ENCODE data around the gene KCNB1. TPM values are rescaled to one million over a fixed set of nuclear protein-coding genes. Genes with fewer than 3 reads are reported as not detected.

The KCNB1 gene
- total RNA-seq, 2 donors from 2014 or later, result not detected

- Mint-ChIP-seq H3K4me1 (peaks cover 7% of the 10 kb centered on the region), H3K36me3 (ENCODE audit: low read depth) (no peaks in the 10 kb centered on the region), H3K9me3 (peaks cover 5% of the 10 kb centered on the region), H3K27me3 (peaks cover 55% of the 10 kb centered on the region), H3K27ac (no peak overlapping the region), H3K4me3 (peak overlapping the region; percentile 75)
- ATAC-seq (replicated peaks), result peak; percentile 97
Measured at GRCh38 chr20:49484180-49485140, 2.0 kb upstream of the KCNB1 start.

- ATAC-seq (replicated peaks), result peak; percentile 18
- Mint-ChIP-seq H3K9me3 (no peaks in the 10 kb centered on the region), H3K4me3 (peak overlapping the region; percentile 75), H3K27me3 (peaks cover 55% of the 10 kb centered on the region), H3K27ac (no peak overlapping the region), H3K4me1 (peaks cover 7% of the 10 kb centered on the region), H3K36me3 (ENCODE audit: low read depth) (no peaks in the 10 kb centered on the region)
Measured at GRCh38 chr20:49483696-49484123, 1.2 kb upstream of the KCNB1 start.

- Mint-ChIP-seq H3K27ac (no peak overlapping the region), H3K27me3 (peaks cover 50% of the 10 kb centered on the region), H3K9me3 (no peaks in the 10 kb centered on the region), H3K36me3 (ENCODE audit: low read depth) (no peaks in the 10 kb centered on the region), H3K4me1 (peaks cover 7% of the 10 kb centered on the region), H3K4me3 (no peak overlapping the region)
- ATAC-seq (replicated peaks), result no peak
Measured at GRCh38 chr20:49483018-49483695, 689 bp upstream of the KCNB1 start.

- ATAC-seq (replicated peaks), result no peak
- peaks cover 43% of the 10 kb centered on the region for H3K27me3 Mint-ChIP-seq
- no peak overlapping the region for H3K27ac Mint-ChIP-seq
- no peak overlapping the region for H3K4me3 Mint-ChIP-seq
- peaks cover 7% of the 10 kb centered on the region for H3K4me1 Mint-ChIP-seq
- no peaks in the 10 kb centered on the region for H3K9me3 Mint-ChIP-seq
- H3K36me3 Mint-ChIP-seq (ENCODE audit: low read depth), result no peaks in the 10 kb centered on the region
Measured at GRCh38 chr20:49482173-49482572, 295 bp downstream of the KCNB1 start.

DNA sequence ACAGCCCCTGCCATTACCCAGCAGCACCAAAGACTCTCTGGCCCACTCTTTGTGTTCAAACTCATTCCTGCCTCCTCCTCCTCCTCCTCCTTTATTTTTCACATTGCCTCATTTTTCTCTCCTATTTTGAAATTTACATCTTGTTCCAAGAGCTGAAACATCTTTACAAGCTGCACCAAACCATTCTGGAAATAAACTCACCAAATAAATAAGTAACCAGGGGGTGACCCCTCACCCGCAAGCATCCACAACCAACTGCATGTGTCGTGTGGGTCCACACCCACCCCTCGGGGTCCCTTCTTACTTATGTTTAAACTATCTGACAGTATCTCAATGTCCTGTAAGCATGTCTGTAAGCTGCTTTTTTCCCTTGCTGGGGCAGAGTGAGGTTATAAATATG lies 1.4 kb downstream of the KCNB1 start:
- no peak overlapping the region for H3K4me3 Mint-ChIP-seq
- peaks cover 7% of the 10 kb centered on the region for H3K4me1 Mint-ChIP-seq
- no peak for ATAC-seq (replicated peaks)
- peaks cover 37% of the 10 kb centered on the region for H3K27me3 Mint-ChIP-seq
- H3K27ac Mint-ChIP-seq, result no peak overlapping the region
- H3K9me3 Mint-ChIP-seq, result no peaks in the 10 kb centered on the region
- no peaks in the 10 kb centered on the region for H3K36me3 Mint-ChIP-seq (ENCODE audit: low read depth)

- Mint-ChIP-seq H3K9me3 (no peaks in the 10 kb centered on the region), H3K4me3 (no peak overlapping the region), H3K4me1 (peaks cover 7% of the 10 kb centered on the region)
Measured at GRCh38 chr20:49480236-49480635, 2.2 kb downstream of the KCNB1 start.

GRCh38 chr20:49479785-49480184 lies 2.7 kb downstream of the KCNB1 start:
- peaks cover 7% of the 10 kb centered on the region for H3K4me1 Mint-ChIP-seq
- no peak overlapping the region for H3K27ac Mint-ChIP-seq

More at GRCh38 chr20:49480236-49480635, 2.2 kb downstream of the KCNB1 start:
- Mint-ChIP-seq H3K36me3 (ENCODE audit: low read depth) (no peaks in the 10 kb centered on the region), H3K27me3 (peaks cover 35% of the 10 kb centered on the region), H3K27ac (no peak overlapping the region)
- ATAC-seq (replicated peaks), result no peak

DNA sequence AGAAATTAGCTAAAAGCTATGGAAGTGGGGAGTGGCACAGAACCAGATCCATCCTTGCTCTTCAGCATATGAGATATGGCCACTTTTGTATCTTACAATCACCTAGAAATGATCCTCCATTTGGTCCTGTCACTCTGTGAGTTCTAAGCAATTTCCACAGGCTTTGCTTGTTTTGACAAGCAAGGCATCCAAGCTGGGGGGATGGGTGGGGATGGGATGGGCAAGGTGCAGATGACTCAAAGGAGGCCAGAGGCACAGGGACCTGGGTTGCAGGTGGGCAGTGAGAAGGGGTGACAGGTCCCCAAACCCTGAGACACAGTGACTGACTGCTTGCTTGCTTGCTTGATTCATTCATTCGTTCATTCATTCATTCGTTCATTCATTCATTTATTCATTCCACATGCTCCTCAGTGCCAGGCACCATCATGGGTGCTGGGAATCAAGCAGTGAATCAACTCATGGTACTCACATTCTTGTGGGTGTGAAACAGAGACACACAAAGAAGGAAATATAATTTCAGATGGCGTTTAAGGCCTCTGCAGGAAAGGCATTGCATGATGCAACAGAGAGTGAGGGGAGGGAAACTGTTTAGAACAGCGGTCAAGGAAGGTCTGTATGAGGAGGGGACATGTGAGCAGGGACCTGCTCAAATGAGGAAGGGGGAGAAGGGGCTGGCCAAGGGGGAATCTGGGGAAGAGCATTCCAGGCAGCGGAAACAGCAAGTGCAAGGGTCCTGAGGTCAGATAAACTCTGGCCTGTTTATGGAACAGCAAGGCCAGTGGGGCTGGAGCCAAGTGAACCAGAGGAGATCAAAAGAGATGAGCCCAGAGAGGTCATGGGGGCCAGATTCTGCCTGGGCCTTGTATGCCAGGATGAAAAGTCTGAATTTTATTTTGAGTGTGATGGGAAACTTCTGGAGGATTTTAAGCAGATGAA lies 3.4 kb downstream of the KCNB1 start:
- no peak overlapping the region for H3K4me3 Mint-ChIP-seq
- no peaks in the 10 kb centered on the region for H3K4me1 Mint-ChIP-seq
- ATAC-seq (replicated peaks), result no peak
- no peaks in the 10 kb centered on the region for H3K9me3 Mint-ChIP-seq
- H3K27me3 Mint-ChIP-seq, result peaks cover 37% of the 10 kb centered on the region
- no peak overlapping the region for H3K27ac Mint-ChIP-seq
- H3K36me3 Mint-ChIP-seq (ENCODE audit: low read depth), result no peaks in the 10 kb centered on the region

More at GRCh38 chr20:49479785-49480184, 2.7 kb downstream of the KCNB1 start:
- no peaks in the 10 kb centered on the region for H3K36me3 Mint-ChIP-seq (ENCODE audit: low read depth)
- ATAC-seq (replicated peaks), result no peak
- peaks cover 38% of the 10 kb centered on the region for H3K27me3 Mint-ChIP-seq
- H3K9me3 Mint-ChIP-seq, result no peaks in the 10 kb centered on the region
- no peak overlapping the region for H3K4me3 Mint-ChIP-seq

DNA sequence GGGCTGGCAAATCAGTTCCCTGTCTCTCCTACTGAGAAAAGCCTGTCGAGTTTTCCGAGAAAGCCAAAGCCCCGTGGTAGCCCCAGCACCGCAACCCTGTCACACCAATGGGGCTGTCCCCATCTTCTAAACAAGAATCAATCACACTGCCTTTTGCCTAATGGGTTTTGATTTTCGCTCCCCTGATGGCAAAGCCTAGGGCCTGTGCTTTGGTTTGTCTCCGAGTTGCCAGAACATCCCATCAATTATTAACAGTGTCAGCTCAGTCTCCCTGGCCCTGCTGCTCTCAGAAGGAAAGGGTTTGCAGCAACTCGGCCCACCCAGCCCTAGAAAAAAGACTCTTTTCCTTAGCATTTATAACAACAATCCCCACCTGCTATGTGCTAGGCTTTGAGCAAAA lies 4.2 kb downstream of the KCNB1 start:
- Mint-ChIP-seq H3K36me3 (ENCODE audit: low read depth) (no peaks in the 10 kb centered on the region), H3K4me3 (no peak overlapping the region)

GRCh38 chr20:49477200-49477599 lies 5.3 kb downstream of the KCNB1 start:
- H3K4me3 Mint-ChIP-seq, result no peak overlapping the region
- no peak for ATAC-seq (replicated peaks)
- H3K27me3 Mint-ChIP-seq, result peaks cover 45% of the 10 kb centered on the region
- H3K36me3 Mint-ChIP-seq (ENCODE audit: low read depth), result no peaks in the 10 kb centered on the region
- no peaks in the 10 kb centered on the region for H3K4me1 Mint-ChIP-seq
- no peaks in the 10 kb centered on the region for H3K9me3 Mint-ChIP-seq
- H3K27ac Mint-ChIP-seq, result no peak overlapping the region

More for the DNA sequence above, 4.2 kb downstream of the KCNB1 start:
- ATAC-seq (replicated peaks), result no peak
- H3K4me1 Mint-ChIP-seq, result no peaks in the 10 kb centered on the region
- no peaks in the 10 kb centered on the region for H3K9me3 Mint-ChIP-seq
- no peak overlapping the region for H3K27ac Mint-ChIP-seq
- peaks cover 40% of the 10 kb centered on the region for H3K27me3 Mint-ChIP-seq

DNA sequence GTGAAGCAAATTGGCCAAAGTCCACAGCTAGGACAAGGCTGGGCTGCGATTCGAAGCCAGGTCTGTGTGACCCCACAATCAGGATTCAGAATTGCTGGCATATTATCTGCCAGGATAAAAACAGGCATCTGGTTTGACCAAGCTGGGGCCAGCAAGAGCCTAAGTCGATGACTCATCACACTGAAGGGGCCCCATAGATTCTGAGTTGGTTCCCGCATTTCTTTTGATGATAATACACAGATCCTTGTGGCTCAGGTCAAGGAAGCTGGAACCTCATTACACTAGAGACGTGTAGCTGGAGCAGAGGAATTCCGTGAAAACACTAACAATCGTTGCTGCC lies 6.5 kb downstream of the KCNB1 start:
- no peaks in the 10 kb centered on the region for H3K36me3 Mint-ChIP-seq (ENCODE audit: low read depth)
- no peak for ATAC-seq (replicated peaks)
- peaks cover 39% of the 10 kb centered on the region for H3K27me3 Mint-ChIP-seq
- no peaks in the 10 kb centered on the region for H3K4me1 Mint-ChIP-seq
- no peak overlapping the region for H3K27ac Mint-ChIP-seq
- no peak overlapping the region for H3K4me3 Mint-ChIP-seq
- H3K9me3 Mint-ChIP-seq, result no peaks in the 10 kb centered on the region

DNA sequence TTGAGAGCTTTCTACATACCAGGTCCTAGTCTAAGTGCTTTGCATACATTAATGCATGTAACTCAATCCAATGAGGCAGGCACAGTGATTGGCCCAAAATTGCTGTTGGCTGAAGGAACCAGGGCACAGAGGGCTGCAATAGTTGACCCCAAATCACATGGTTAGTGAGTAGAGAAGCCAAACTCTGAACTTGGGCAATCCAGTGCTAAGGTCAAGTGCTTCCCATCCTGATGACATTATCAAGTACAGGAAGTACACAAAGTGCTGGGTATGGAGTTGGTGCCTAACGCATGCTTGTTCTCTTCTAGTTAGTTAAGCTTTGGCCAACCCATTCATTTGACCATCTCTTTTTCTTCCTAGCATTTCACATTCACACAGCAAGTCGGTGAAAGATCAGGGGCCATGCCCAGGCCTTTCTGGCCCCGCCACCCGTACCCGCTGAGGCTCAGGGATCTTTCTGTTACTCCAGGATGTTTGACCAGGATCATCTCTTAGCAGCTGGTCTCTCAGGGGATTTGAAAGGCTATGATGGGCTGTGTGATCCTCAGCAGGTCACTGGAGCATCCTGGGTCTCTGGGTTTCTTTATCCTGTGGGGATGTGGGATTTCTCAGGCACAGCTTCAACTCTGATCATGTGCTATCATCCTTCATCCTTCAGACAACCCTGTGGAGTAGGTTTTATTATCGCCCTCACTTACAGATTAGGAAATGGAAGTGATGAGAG lies 7.0 kb downstream of the KCNB1 start:
- Mint-ChIP-seq H3K4me3 (no peak overlapping the region), H3K4me1 (no peaks in the 10 kb centered on the region), H3K9me3 (no peaks in the 10 kb centered on the region), H3K36me3 (ENCODE audit: low read depth) (no peaks in the 10 kb centered on the region), H3K27ac (no peak overlapping the region), H3K27me3 (peaks cover 39% of the 10 kb centered on the region)
- no peak for ATAC-seq (replicated peaks)

DNA sequence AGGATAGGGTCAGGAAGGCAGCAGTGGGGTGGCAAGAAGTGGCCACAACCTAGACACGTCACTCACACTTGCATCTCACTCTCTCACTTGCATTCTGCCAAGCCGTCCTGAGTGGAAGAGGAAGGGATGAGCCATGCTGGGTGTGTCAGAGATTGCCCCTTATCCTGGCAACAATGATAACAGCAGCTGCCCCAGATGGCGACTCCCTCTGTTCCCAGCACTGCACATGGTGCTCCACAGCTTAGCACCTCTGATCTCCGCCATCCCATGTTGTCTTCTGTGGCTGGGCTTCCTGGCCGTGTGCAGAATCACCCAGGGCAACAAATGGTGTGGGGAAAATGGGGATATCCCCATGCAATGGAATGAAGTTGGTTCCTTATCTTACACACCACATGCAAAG lies 11.1 kb downstream of the KCNB1 start:
- peaks cover 61% of the 10 kb centered on the region for H3K27me3 Mint-ChIP-seq
- no peaks in the 10 kb centered on the region for H3K36me3 Mint-ChIP-seq (ENCODE audit: low read depth)
- no peak overlapping the region for H3K27ac Mint-ChIP-seq
- H3K9me3 Mint-ChIP-seq, result no peaks in the 10 kb centered on the region
- no peak for ATAC-seq (replicated peaks)
- H3K4me3 Mint-ChIP-seq, result no peak overlapping the region
- no peaks in the 10 kb centered on the region for H3K4me1 Mint-ChIP-seq

- H3K27ac Mint-ChIP-seq, result no peak overlapping the region
- no peaks in the 10 kb centered on the region for H3K36me3 Mint-ChIP-seq (ENCODE audit: low read depth)
- no peak for ATAC-seq (replicated peaks)
- H3K27me3 Mint-ChIP-seq, result peaks cover 61% of the 10 kb centered on the region
- no peak overlapping the region for H3K4me3 Mint-ChIP-seq
- no peaks in the 10 kb centered on the region for H3K9me3 Mint-ChIP-seq
- no peaks in the 10 kb centered on the region for H3K4me1 Mint-ChIP-seq
Measured at GRCh38 chr20:49470922-49471321, 11.5 kb downstream of the KCNB1 start.
